Activated CD4-positive, alpha-beta T cell treated with anti-CD3 and anti-CD28 coated beads, Interleukin-2, amount 50 U/mL, for 4 hours (primary cell): ENCODE results near the gene AKT1S1.

ENCODE experiments used
- DNase-seq, 2 experiments: peaks; one replicate each; pipeline ENCODE4 v3.0.0-alpha.2; 2020

Gene AKT1S1

DNA sequence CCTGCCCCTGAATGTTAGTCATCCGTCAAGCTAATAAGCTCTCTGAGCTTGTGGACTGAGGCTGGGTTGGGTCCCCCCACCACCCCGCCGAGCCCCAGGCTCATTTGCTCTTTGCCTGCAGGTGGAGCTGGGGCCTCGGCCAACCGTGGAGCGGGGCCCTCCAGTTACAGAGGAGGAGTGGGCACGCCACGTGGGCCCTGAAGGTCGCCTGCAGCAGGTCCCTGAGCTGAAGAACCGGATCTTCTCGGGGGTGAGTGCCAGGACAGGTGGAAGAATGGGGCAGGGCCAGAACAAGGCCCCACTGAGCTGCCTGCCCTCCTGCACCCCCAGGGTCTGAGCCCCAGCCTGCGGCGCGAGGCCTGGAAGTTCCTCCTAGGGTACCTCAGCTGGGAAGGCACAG is 5.5 kb upstream of the AKT1S1 start:
- DNase-seq: no peak

DNA sequence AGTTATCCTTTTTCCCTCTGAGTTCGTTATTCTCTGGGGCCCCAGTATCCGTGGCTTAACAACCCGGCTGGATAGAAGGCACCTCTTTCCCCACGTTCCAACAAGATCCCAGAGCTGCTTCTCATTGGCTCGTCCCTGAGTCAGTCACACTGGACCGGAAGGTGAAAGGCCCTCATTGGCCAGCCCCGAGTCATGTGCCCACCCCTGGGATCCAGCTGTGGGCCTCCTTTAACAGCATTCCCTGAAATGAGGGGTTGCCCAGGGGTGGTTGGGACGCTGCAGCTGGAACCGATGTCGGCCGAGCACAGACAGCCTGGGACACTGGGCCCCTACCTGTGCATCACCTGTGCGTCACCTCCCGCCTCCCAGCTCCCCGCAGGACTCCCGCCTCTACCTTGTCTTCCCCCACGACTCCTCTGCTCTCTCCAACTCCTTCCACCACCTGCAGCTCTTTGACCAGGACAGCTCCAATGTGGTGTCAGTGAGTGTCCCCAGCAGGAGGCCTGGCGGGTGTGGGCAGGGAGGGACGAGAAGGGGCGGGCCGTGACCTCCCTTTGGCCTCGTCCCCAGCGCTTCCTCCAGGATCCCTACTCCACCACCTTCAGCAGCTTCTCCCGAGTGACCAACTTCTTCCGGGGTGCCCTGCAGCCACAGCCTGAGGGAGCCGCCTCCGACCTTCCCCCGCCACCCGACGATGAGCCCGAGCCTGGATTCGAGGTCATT is 4.7 kb upstream of the AKT1S1 start:
- DNase-seq: no peak

DNA sequence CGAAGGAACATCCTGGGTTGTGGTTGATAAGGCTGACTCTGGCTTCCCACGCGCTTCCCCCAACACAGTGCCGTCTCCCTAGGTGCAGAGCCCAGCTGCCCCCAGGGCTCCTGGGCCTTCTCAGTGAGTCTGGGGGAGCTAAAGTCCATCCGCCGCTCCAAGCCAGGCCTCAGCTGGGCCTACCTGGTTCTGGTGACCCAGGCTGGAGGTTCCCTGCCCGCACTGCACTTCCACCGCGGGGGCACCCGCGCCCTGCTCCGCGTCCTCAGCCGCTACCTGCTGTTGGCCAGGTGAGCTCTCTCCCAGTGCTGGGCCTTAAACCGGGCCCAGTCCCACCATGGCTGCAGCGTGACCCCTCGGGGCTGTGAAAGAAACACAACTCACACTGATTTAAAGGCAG is 4.0 kb upstream of the AKT1S1 start:
- DNase-seq: no peak

DNA sequence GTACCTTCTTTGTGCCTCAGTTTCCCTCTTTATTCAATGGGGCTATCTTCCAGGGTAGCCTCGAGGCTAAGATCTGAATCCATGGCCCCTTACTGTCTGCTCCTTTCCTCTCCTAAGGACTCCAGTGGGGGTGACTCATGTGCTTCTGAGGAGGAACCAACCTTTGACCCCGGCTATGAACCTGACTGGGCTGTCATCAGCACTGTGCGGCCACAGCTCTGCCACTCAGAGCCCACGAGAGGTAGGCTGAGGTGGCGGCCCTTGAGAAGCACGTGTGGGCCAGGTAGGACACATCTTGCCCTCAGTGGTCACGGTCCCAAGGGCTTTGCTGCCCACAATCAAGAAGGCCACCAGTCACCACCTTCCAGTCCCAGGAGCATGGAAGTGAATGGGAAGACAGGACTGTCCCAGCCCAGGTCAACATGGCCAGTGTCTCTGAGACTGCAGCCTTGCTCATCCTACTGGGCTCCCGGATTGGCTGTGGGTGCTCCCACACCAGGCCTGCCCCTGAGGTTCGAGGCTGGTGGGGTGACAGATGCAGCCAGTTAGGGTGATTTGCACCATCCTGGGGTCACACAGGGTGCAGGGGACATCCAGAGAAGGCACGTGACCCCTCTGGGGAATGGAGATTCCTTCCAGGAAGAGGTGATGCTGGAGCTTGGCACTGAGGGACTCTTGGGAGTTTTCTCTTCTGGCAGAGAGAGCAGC is 3.2 kb upstream of the AKT1S1 start:
- DNase-seq: no peak

DNA sequence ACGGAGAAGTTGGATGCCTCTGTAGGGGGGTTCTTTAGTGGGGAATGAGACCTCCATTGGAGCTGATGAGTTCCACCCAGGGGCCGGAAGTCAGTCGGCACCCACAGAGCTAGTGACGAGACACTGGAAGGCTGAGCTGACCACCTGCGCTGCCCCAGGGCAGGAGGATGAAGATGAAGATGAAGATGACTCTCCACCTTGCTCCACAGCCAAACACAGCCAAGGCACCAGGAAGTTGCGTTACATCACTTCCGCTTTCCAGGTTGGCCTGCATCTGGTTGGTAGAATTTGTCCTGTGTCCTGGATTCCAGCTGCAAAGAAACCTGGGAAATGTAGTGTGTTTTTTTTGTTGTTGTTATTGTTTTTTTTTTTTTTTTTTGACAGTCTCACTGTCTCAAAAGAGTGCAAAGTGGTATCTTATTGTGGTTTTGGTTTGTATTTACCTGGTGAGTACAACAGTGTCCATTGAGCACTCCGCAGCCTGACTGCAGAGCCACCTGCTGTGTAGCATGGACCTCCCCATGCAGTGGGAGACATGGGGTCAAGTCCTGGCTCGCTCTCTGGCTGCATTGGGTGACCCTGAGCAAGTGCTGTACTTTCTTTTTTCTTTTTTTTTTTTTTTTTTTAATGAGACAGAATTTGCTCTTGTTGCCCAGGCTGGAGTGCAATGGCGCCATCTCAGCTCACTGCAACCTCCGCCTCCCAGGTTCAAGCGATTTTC is 2.2 kb upstream of the AKT1S1 start:
- no peak for DNase-seq

DNA sequence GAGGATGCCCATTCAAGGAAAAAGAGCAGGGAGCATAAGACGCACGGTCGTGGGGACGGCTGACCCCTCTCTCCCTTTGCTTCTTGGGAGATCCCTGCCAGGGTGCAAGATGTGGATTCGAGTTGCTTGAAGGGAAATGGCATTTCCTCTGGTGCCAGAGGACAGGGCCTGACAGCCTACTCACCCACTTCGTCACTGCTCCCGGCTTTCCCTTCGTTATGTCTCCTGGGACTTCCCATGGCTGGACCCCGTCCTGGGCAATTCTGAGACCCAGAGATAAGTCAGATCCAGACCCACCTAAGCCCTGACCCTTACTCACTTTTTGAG is 1.6 kb upstream of the AKT1S1 start:
- DNase-seq: no peak

DNA sequence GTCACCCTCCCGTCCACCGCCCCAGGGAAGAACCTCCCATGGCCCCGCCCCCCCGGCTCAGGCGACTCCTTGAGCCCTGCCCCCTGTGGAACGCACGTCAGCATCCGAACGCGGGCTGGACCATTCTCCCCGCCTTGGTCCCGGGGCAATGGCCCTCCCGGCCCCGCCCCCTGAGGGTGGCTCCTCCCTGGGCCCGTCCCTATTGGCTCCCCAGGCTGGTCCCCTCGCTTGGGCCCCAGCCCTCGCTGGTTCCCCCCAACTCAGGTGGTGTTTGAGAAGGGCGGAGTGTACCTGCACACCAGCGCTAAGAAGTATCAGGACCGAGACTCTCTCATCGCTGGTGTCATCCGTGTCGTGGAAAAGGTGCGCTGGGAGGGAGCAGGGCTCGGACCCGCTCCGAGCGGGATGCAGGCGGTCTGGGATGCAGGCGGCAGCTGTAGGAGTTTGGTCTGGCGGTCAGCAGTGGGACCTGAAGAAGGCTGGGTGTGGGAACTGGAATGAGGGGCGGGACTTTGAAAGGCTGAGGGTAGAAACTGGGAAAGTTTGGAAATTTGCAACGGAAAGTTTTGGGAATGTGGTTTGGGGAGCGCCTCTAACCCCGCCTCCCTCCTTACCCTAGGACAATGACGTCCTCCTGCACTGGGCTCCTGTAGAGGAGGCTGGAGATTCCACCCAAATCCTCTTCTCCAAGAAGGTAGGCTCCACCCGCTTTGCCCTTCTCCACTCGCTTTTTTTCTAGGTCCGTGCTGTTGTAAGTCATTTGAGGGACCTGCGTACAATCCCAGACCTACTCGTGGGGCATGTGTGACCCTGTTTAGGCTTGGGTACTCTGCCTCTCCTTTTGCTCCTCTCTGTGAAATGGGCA is 956 bp upstream of the AKT1S1 start:
- DNase-seq: peak; percentile 96

DNA sequence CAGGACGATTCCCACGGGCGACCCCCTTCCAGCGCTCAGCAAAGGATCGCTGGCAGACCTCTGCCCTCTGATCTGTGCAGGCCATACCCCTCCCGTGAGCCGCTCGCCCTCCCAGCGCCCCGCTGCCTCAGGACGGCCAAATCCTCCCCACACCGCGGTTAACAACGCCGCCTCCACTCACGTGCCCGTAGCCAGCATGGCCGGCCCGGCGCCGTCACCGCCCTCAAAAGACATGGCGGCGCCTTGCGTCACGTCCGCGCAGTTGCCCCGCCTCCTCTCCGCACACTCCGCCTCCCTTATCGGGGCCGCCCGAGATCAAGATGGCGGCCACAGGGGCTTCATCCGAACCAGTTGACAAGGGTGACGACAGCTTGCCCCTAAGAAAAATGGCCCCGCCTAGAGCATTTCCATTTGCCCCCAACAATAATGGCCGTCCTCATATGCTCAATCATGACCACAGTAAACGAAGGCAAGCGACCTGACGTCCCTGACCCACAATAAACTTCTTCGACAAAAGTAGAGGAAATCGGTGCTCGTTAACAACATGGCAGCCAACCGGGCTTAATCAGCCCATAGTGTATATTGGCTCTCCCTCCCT is 634 bp downstream of the AKT1S1 start:
- DNase-seq: peak; percentile 96

DNA sequence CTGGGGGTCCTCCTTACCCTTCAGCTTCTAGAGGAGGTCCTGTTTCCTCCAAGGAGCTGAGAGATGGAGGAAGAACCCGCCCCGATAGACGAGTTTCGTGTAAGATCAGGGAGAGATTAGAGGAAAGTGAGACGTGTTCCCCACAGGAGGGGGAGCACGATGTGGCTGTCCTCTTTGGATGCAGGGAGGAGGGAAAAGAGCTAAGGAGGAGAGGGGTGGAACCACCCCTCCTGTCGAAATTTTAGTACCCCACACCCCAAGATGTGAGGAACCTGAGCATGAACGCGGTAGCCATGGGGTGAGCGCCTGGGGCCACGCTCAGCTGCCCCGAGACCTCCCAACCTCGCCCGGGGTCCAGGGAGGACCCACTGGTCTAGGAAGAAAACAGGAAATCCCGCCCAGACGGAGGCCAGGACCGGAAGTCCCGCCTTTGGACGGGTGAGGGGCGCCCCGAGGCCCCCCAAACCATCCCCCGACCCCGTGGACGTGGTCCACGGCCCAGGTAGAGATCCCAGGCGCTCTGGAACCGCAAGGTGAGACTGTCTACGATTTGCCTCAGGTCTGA is 1.2 kb downstream of the AKT1S1 start:
- peak; percentile 41 to 43 for DNase-seq

DNA sequence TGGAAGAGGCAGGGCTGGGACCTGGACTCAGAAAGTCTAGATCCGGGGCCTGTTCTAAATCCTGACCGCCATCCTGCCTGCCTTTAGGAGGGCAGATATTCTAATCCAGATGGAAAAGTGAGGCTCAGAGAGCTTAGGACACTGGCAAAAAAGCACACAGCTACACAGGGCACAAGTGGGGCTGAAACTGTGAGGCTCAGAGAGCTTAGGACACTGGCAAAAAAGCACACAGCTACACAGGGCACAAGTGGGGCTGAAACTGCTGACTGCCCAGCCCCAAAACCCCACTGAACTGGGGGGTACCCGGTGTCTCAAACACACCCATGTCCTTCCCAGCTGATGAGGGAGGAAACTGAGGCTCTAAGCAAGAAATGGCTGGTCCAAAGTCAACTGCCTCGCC is 2.0 kb downstream of the AKT1S1 start:
- DNase-seq: no peak

DNA sequence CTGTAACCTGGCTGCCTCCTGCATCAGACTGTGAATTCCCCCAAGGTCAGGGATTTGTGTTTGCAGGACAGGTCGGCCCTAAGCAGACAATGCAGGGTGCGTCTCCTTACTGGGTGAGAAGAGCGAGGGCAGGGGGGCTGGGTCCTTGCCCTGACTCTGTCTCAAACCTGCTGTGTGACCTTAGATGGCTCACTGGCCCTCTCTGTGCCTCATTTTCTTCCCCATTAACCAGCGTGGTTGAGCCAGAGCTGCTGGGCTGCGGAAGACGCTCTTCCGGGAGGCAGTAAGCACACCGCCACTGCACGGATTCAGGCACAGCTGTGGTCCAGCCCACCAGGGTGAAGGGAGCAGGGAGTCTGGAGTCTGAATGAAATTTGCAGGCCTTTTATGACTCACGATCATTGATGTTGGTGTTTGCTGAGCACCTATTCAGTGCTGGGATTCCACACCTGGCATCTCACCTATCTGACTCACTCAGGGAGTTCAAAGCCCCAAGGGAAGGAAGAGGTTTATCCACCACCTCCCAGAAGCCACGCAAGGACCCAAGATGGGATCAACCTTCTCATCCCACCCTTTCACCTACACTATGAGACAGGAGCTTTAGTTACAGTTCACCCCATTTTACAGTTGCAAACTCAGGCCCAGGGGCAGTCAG is 2.5 kb downstream of the AKT1S1 start:
- DNase-seq: no peak

DNA sequence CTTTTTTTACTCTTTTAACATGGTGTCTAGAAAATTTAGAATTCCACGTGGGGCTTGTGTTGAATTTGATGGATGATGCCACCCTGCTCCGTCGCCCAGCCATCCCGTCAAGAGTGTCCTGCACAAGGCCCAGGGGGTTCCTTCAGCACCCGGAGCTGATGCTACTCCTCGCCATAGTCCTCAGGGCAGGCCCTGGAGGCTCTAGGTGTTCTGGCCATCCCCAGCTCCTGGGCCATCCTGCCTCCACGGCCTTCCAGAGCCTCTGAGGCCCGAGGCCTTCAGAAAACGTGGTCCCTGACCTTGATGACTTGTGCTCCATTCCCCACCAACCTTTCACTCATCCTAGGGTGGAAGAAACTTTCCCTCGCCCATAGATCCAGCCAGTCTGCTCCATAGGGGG is 3.3 kb downstream of the AKT1S1 start:
- DNase-seq: no peak

DNA sequence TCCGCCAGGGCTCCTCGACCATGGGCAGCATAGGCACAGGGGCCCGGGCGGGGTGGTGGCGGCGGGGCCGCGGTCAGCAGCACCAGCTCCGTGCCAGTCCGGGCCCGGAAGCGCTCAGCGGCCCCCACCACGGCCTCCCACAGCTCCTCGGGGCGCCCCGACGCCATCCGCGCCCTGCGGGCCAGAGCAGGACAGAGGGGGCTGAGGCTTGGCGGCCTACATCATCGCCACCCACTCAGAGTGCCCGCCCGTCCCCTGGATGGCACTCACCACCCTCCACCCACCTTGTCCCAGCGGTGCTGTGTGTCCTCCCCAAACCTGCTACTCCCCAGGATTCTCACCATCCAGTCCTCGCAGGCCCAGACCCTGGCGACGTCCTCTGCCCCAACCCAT is 4.0 kb downstream of the AKT1S1 start:
- no peak for DNase-seq

DNA sequence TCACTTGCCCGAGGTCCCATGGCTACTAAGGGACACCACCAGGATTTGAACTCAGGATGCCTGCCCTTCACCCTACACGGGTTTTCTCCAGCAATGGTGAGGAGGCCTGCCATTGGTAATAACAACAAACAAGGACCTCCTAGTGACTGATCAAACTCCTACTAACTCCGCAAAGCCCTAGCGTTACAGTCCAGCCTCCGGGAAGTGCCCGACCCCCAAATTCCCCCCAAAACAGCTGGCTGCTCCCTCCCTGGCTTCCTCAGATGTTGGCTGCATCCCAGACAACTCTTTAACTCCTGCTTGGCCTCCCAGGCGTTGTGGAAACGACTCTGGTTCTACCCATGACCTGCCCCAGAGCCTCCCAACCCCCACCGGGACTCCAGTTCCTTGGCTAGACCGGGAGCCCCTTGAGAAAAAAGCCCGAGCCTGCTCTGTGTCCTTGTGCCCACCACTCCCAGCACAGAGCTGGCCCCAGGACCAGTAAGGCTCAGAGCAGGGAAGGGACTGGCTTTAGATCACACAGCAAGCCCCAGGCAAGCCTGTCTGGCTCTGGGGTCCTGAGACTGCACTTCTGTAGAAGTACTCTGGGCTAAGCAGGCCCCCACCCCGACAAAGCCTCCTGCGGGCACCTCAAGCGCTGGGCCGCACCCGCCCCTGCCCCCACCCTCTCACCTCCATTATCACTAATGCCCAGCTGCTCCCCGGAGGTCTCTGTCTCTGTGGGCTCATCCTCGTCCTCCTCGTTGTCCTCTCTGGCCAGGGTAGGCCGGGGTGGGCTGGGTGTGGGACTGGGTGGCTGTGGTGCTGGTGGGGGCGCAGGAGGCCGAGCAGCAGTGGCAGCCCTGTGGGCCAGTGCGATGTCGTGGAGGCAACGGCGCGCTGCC is 4.7 kb downstream of the AKT1S1 start:
- DNase-seq: no peak

DNA sequence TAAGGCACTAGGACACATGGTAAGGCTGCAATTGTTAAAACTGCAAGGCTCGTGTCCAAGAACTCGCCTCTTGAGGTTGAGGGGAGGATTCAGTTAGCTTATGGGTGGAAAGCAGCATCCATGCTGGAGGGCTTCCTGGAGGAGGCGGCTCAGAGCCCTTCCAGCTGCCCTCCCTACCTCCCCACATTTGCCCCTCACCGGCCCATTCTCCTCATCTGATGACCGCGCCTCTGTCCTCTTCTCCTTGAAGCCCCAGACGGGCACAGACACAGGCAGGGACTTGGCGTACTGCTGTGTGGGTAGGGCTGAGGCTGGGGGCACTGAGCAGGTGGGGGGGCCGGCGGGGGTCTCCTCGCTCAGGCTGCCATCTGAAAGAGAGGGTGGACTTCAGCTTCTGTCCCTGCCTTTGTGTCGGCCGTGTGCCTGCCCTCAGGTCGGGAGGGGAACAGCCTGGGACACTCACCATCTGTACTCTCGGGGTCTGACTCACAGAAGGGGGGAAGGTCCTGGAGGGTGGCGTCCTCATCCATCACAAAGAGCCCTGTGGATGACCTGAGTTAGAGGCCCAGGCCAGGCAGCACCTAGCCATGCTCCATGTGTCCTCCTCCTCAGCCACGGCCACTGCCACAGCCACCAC is 5.7 kb downstream of the AKT1S1 start:
- DNase-seq: no peak

DNA sequence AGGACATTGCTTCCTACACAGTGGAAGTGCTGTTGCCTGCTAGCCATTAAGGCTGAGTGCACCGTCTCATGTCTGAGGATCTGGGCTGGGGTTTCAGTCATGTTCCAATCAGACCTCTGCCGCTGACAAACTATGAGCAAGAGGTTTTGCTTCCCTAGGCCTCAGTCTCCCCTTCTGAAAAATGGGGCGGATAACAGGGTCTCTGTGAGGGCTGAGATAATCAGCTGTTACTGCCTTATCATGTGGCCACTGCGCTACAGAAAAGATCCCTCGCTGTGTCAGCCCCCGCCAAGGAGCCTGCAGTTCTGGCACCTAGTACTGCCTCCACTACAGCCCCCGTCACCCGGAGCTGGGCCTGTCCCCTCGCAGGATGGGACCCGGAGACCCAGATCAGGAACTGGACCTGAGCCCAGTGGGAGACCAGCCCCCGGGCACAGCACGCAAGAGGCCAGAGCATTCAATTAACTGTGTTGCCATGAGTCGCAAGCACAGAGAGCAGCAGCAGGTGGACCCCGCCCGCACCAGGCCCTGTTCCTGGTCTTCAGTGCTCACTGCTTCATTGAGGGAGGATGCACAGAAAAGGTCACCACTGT is 6.8 kb downstream of the AKT1S1 start:
- DNase-seq: no peak

DNA sequence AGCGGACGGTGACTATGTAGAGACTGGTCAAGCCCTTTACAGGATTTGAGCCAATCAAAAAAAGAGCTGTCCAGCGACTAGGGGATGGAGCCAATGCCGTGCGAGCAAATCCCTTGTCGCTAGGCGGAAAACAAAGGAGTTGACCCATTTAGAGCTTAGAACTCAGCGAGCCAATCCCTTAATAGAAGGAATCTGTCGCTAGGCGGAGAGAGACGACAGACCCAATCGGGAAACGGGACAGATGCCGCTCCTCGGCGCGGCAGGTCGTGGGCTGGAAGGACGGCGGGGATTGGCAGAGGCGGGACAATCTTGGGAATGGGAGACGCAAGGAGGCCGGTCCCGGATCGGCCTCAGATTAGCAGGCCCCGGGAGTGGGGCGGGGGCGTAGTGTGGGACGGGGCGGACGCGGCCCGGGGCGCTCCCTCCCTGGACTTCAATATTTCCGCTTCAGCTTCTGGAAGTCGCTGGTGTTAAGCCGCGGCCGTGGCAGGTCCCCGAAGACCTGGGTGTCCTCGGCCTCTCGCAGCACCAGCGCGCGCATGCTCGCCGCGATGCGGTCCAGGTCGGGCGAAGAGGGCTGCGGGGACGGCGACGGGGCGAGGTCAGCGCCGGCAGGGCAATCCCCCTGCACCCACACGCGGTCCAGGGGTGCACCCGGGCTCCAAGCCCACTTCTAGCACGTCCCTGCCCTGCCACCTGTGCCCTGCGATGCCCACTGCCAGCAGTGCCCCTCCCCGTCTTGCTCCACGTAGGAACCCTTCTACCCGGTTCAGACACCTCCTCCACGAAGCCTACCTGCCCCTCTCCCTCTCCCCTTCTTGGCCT is 7.5 kb downstream of the AKT1S1 start:
- DNase-seq: peak; percentile 81 to 84

DNA sequence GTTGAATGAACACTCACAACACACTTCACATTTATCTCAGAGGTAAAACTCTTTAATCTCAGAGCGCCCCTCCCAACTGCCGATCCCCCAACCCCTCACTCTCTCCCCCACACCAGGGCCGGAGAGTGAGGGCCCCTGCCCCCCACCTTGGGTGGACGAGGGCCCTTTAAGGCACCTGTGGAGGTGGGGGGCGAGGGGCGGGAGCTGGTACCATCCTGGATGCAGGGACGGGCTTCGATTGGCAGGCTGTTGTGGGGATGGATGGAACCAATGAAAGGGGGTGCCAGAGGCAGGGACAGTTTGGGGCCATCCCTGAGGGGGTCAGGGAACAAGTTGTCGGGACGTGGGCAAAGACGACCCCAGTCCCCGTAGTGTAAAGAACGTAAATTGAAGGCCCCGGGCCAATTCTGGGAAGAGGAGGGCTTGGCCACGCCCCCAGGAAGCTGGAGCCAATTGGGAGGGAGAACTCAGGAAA is 8.1 kb downstream of the AKT1S1 start:
- DNase-seq: no peak
